ENCODE results near the gene VAC14.

GRCh38 chr16:70769761-70770160 lies 31.2 kb downstream of the VAC14 start:
- TF ChIP-seq YY1 (IDR thresholded peaks at IDR 0.05; ENCODE audit: insufficient read depth, insufficient read length) (no peak), SUZ12 (IDR thresholded peaks at IDR 0.05; ENCODE audit: extremely low read depth, insufficient read depth, insufficient read length) (no peak)
